ENCODE results near the gene TOR2A. TPM values are rescaled to one million over a fixed set of nuclear protein-coding genes. Genes with fewer than 3 reads are reported as not detected.

TOR2A gene
- total RNA-seq, 6 donors from 2014 or later = 11.4 to 27.2 (median 21.0) TPM

GRCh38 chr9:127738666-127739065 lies 3.6 kb upstream of the TOR2A start:
- WGBS, 2 donors = 88 to 90% methylated on average over 10 to 13 of the region's 13 CpGs
- no peak for TF ChIP-seq EP300 (IDR thresholded peaks at IDR 0.05)
- TF ChIP-seq CTCF (IDR thresholded peaks at IDR 0.05) = no peak
- no peak for TF ChIP-seq POLR2AphosphoS5 (IDR thresholded peaks at IDR 0.05)
- TF ChIP-seq POLR2A (IDR thresholded peaks at IDR 0.05) = no peak
- Histone ChIP-seq H3K27ac (no peak overlapping the region), H3K4me3 (no peak overlapping the region), H3K27me3 (no peaks in the 10 kb centered on the region), H3K36me3 (peaks cover 0 to 54% (median 44%) of the 10 kb centered on the region in 4 donors), H3K4me1 (peaks cover 26 to 52% (median 34%) of the 10 kb centered on the region in 4 donors), H3K9me3 (no peaks in the 10 kb centered on the region)
- no peak for DNase-seq
- ATAC-seq (ENCODE audit: low FRiP score in 2 of 2) = no peak

GRCh38 chr9:127735530-127736185 lies 564 bp upstream of the TOR2A start:
- Histone ChIP-seq H3K27ac (peak overlapping the region; percentile 89 to 95 (median 94)), H3K27me3 (no peaks in the 10 kb centered on the region), H3K9me3 (no peaks in the 10 kb centered on the region), H3K4me3 (peak overlapping the region in 2 of 4 donors; percentile 68 to 74), H3K4me1 (peaks cover 16 to 30% (median 18%) of the 10 kb centered on the region in 4 donors), H3K36me3 (peaks cover 0 to 51% (median 41%) of the 10 kb centered on the region in 4 donors)
- DNase-seq (no peak), ATAC-seq (ENCODE audit: low FRiP score in 2 of 2) (no peak)
- WGBS, 2 donors = 30 to 42% methylated on average over 12 to 15 of the region's 15 CpGs
- TF ChIP-seq CTCF (IDR thresholded peaks at IDR 0.05) (no peak), POLR2A (IDR thresholded peaks at IDR 0.05) (no peak), POLR2AphosphoS5 (IDR thresholded peaks at IDR 0.05) (no peak), EP300 (IDR thresholded peaks at IDR 0.05) (no peak)

GRCh38 chr9:127734247-127734746 lies 797 bp downstream of the TOR2A start:
- no peaks in the 10 kb centered on the region for H3K9me3 ChIP-seq
- peak overlapping the region; percentile 89 to 95 (median 94) for H3K27ac ChIP-seq
- H3K27me3 ChIP-seq = no peaks in the 10 kb centered on the region
- H3K36me3 ChIP-seq = peaks cover 0 to 39% (median 33%) of the 10 kb centered on the region in 4 donors
- 48 to 68% methylated on average over 18 to 20 of the region's 22 CpGs for WGBS, 2 donors
- no peak for ATAC-seq (ENCODE audit: low FRiP score in 2 of 2)
- DNase-seq = peak in 1 of 2 donors; percentile 85
- H3K4me1 ChIP-seq = peaks cover 7 to 18% (median 11%) of the 10 kb centered on the region in 4 donors
- TF ChIP-seq POLR2A (IDR thresholded peaks at IDR 0.05) (no peak), POLR2AphosphoS5 (IDR thresholded peaks at IDR 0.05) (no peak), EP300 (IDR thresholded peaks at IDR 0.05) (no peak), CTCF (IDR thresholded peaks at IDR 0.05) (no peak)
- peak overlapping the region in 3 of 4 donors; percentile 68 to 88 (median 74) for H3K4me3 ChIP-seq

GRCh38 chr9:127733614-127734013 lies 1.5 kb downstream of the TOR2A start:
- Histone ChIP-seq H3K4me3 (no peak overlapping the region), H3K4me1 (peaks cover 7 to 18% (median 11%) of the 10 kb centered on the region in 4 donors), H3K36me3 (peaks cover 0 to 32% (median 29%) of the 10 kb centered on the region in 4 donors), H3K9me3 (no peaks in the 10 kb centered on the region), H3K27ac (peak overlapping the region in 3 of 4 donors; percentile 89 to 95 (median 95)), H3K27me3 (no peaks in the 10 kb centered on the region)
- DNase-seq = no peak
- 75 to 89% methylated on average over 2 of the region's 2 CpGs for WGBS, 2 donors
- ATAC-seq (ENCODE audit: low FRiP score in 2 of 2) = no peak
- no peak for TF ChIP-seq EP300 (IDR thresholded peaks at IDR 0.05)

GRCh38 chr9:127732444-127732843 lies 2.6 kb downstream of the TOR2A start:
- Histone ChIP-seq H3K9me3 (no peaks in the 10 kb centered on the region), H3K4me1 (peaks cover 7 to 18% (median 11%) of the 10 kb centered on the region in 4 donors), H3K27ac (no peak overlapping the region), H3K27me3 (no peaks in the 10 kb centered on the region), H3K4me3 (no peak overlapping the region), H3K36me3 (peaks cover 0 to 22% (median 21%) of the 10 kb centered on the region in 4 donors)
- DNase-seq (peak in 1 of 2 donors; percentile 82), ATAC-seq (ENCODE audit: low FRiP score in 2 of 2) (no peak)
- TF ChIP-seq POLR2A (IDR thresholded peaks at IDR 0.05) = no peak
- TF ChIP-seq POLR2AphosphoS5 (IDR thresholded peaks at IDR 0.05) = no peak
- WGBS, 2 donors = 87 to 100% methylated on average over 5 to 21 of the region's 21 CpGs

Measured in upper lobe of left lung (tissue), 6 donors.